ENCODE results near the gene ARID1B.

Gene ARID1B

DNA sequence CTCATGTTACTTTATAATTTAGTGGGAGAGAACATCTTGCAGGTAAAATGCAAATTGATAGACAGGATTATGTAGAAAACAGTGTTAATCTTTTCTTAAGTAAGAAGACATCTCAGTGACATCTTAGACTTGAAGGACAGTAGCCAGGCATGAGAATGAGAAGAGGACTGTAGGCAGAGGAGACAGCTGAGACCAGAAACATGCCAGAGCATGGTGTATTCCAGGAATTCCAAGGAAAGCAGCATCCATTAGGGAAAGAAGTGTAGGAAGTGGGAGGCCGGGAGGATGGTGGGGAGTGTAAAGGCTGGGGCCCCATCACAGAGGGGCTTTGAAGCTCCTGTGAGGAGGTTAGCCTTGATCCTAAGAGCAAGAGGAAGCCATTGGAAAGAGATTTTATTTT is 225.6 kb downstream of the ARID1B start:
- DNase-seq (ENCODE audit: low read depth), result no peak
- H3K36me3 ChIP-seq (ENCODE audit: control insufficient read depth, insufficient read depth, low read length, severe bottlenecking), result no peaks in the 10 kb centered on the region
- H3K9ac ChIP-seq (ENCODE audit: low read length), result no peak overlapping the region
- H3K9me3 ChIP-seq (ENCODE audit: control insufficient read depth, low read length), result no peaks in the 10 kb centered on the region
- H3K4me1 ChIP-seq (ENCODE audit: control insufficient read depth, insufficient read depth, low read length), result no peaks in the 10 kb centered on the region
- no peak overlapping the region for H3K4me3 ChIP-seq (ENCODE audit: low read length)
- H3K27me3 ChIP-seq (replicated peaks; ENCODE audit: control insufficient read depth, insufficient read depth, low read length), result no peaks in the 10 kb centered on the region

DNA sequence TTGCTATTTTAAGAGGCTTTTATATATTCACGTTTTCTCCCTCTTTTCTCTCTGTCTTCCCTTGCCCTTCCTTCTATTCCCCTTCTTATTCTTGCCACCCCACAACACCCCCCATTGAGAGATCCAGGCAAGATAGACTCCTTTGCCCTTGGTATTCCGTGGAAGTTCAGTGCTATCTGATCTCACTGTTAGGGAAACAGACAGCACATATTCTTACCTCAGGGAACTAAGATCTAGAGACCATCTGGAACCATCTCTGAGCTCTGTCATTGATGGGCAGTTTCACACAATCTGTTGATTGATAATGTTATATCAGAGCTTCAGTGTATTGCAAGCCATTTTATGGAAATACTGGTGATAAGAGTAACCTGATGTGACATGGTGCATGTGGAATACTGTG is 228.8 kb downstream of the ARID1B start:
- Histone ChIP-seq H3K4me1 (ENCODE audit: control insufficient read depth, insufficient read depth, low read length) (no peaks in the 10 kb centered on the region), H3K9ac (ENCODE audit: low read length) (no peak overlapping the region), H3K36me3 (ENCODE audit: control insufficient read depth, insufficient read depth, low read length, severe bottlenecking) (no peaks in the 10 kb centered on the region), H3K27me3 (replicated peaks; ENCODE audit: control insufficient read depth, insufficient read depth, low read length) (no peaks in the 10 kb centered on the region), H3K9me3 (ENCODE audit: control insufficient read depth, low read length) (no peaks in the 10 kb centered on the region), H3K4me3 (ENCODE audit: low read length) (no peak overlapping the region)
- DNase-seq (ENCODE audit: low read depth), result no peak

DNA sequence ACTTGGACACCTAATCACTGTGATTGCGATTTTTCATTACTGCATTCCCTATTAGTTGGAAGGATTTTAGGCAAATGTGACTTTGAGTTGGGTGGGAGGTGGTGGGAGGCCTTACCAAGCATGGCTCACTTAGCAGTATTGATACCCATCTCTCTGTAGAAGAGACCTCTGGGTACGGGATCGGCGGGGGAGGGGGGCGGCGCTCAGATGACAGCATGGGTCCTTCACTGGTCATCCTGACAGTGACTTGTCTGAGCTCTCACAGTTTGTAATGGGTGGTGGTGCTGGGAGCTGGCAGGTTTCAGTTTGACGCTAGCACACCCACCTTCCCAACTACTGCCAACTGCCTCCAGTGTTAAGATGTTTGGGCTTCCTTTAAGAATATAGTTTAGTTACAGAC is 231.4 kb downstream of the ARID1B start:
- Histone ChIP-seq H3K9ac (ENCODE audit: low read length) (no peak overlapping the region), H3K36me3 (ENCODE audit: control insufficient read depth, insufficient read depth, low read length, severe bottlenecking) (no peaks in the 10 kb centered on the region), H3K4me1 (ENCODE audit: control insufficient read depth, insufficient read depth, low read length) (no peaks in the 10 kb centered on the region), H3K4me3 (ENCODE audit: low read length) (no peak overlapping the region), H3K9me3 (ENCODE audit: control insufficient read depth, low read length) (no peaks in the 10 kb centered on the region), H3K27me3 (replicated peaks; ENCODE audit: control insufficient read depth, insufficient read depth, low read length) (no peaks in the 10 kb centered on the region)
- no peak for DNase-seq (ENCODE audit: low read depth)

DNA sequence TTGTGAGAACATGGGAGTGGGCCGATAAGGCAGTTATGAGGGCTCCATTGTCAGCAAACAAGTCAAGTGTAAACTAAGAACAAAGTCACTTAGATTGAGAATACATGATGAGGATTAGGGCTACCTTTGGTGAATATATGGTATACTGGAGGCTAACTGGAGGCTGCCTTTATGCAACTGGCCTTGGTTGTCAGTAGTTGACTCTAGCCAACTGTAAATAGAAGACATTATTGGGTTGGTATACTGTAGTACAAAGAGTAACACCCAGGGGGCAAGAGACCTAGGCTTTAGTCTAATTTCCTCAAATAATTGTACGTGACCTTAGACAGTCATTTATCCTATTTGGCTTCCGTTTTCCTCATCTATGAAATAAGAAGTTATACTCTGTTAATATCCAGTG is 235.2 kb downstream of the ARID1B start:
- no peak for DNase-seq (ENCODE audit: low read depth)
- Histone ChIP-seq H3K4me3 (ENCODE audit: low read length) (no peak overlapping the region), H3K36me3 (ENCODE audit: control insufficient read depth, insufficient read depth, low read length, severe bottlenecking) (no peaks in the 10 kb centered on the region), H3K9ac (ENCODE audit: low read length) (no peak overlapping the region), H3K4me1 (ENCODE audit: control insufficient read depth, insufficient read depth, low read length) (no peaks in the 10 kb centered on the region), H3K27me3 (replicated peaks; ENCODE audit: control insufficient read depth, insufficient read depth, low read length) (no peaks in the 10 kb centered on the region), H3K9me3 (ENCODE audit: control insufficient read depth, low read length) (no peaks in the 10 kb centered on the region)

GRCh38 chr6:157013649-157014304 is 236.6 kb downstream of the ARID1B start:
- Histone ChIP-seq H3K36me3 (ENCODE audit: control insufficient read depth, insufficient read depth, low read length, severe bottlenecking) (no peaks in the 10 kb centered on the region), H3K9me3 (ENCODE audit: control insufficient read depth, low read length) (no peaks in the 10 kb centered on the region), H3K9ac (ENCODE audit: low read length) (no peak overlapping the region), H3K4me3 (ENCODE audit: low read length) (no peak overlapping the region), H3K27me3 (replicated peaks; ENCODE audit: control insufficient read depth, insufficient read depth, low read length) (no peaks in the 10 kb centered on the region), H3K4me1 (ENCODE audit: control insufficient read depth, insufficient read depth, low read length) (no peaks in the 10 kb centered on the region)
- DNase-seq (ENCODE audit: low read depth), result no peak

DNA sequence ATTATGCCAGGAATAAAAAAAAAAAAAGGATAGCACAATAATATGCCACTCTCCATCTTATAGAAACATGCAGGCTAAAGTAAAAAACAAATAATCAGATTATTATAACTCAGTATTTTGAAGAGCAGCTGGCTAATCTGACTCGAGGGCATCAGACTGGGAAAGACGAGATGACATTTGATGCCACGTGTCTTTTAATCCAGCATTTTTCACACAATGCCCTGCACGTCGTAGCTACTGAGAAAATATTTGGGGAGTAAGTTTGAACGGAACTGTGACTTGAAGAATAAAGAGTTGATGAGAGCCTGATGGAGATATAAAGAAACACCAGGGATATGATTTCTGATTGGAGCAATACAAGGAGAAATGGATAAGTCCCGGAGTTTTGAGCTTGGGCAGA is 237.7 kb downstream of the ARID1B start:
- Histone ChIP-seq H3K9me3 (ENCODE audit: control insufficient read depth, low read length) (no peaks in the 10 kb centered on the region), H3K9ac (ENCODE audit: low read length) (no peak overlapping the region), H3K4me3 (ENCODE audit: low read length) (no peak overlapping the region)

GRCh38 chr6:157017022-157017421 is 239.8 kb downstream of the ARID1B start:
- Histone ChIP-seq H3K9me3 (ENCODE audit: control insufficient read depth, low read length) (no peaks in the 10 kb centered on the region), H3K27me3 (replicated peaks; ENCODE audit: control insufficient read depth, insufficient read depth, low read length) (no peaks in the 10 kb centered on the region), H3K4me3 (ENCODE audit: low read length) (no peak overlapping the region), H3K36me3 (ENCODE audit: control insufficient read depth, insufficient read depth, low read length, severe bottlenecking) (no peaks in the 10 kb centered on the region), H3K9ac (ENCODE audit: low read length) (no peak overlapping the region), H3K4me1 (ENCODE audit: control insufficient read depth, insufficient read depth, low read length) (no peaks in the 10 kb centered on the region)
- no peak for DNase-seq (ENCODE audit: low read depth)

More for the DNA sequence above, 237.7 kb downstream of the ARID1B start:
- H3K27me3 ChIP-seq (replicated peaks; ENCODE audit: control insufficient read depth, insufficient read depth, low read length), result no peaks in the 10 kb centered on the region
- no peaks in the 10 kb centered on the region for H3K36me3 ChIP-seq (ENCODE audit: control insufficient read depth, insufficient read depth, low read length, severe bottlenecking)
- no peaks in the 10 kb centered on the region for H3K4me1 ChIP-seq (ENCODE audit: control insufficient read depth, insufficient read depth, low read length)
- DNase-seq (ENCODE audit: low read depth), result no peak

- H3K4me1 ChIP-seq (ENCODE audit: control insufficient read depth, insufficient read depth, low read length), result peaks cover 6% of the 10 kb centered on the region
- no peaks in the 10 kb centered on the region for H3K36me3 ChIP-seq (ENCODE audit: control insufficient read depth, insufficient read depth, low read length, severe bottlenecking)
- no peak overlapping the region for H3K9ac ChIP-seq (ENCODE audit: low read length)
- no peaks in the 10 kb centered on the region for H3K27me3 ChIP-seq (replicated peaks; ENCODE audit: control insufficient read depth, insufficient read depth, low read length)
- no peak overlapping the region for H3K4me3 ChIP-seq (ENCODE audit: low read length)
- DNase-seq (ENCODE audit: low read depth), result no peak
- no peaks in the 10 kb centered on the region for H3K9me3 ChIP-seq (ENCODE audit: control insufficient read depth, low read length)
These were observed 240.7 kb downstream of the ARID1B start for GRCh38 chr6:157017861-157018260.

DNA sequence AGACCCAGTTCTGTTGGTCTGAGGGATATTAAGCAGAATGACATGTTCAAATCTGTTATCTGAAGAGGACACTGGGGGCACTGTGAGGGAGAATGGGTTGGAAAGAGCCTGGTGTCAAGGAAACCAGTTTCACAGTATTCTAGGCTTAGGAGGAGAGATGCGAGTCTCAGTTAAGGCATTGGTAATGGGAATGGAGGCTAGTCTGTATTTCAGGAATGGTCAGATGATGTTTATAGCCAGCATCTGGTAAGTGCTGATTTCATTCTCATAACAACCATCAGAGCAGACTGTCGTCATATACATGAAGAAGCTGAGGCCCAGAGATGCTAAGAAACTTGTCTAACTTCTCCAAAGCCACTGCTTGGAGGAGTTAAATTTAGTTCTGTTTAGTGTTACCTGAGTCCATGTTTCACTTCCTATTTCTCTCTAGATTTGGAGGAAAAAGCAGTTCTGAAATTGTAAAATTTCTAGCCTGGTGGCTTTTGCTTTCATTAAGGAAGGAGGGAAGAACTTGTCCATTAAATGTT is 242.0 kb downstream of the ARID1B start:
- H3K9me3 ChIP-seq (ENCODE audit: control insufficient read depth, low read length), result no peaks in the 10 kb centered on the region
- peaks cover 19% of the 10 kb centered on the region for H3K4me1 ChIP-seq (ENCODE audit: control insufficient read depth, insufficient read depth, low read length)
- DNase-seq (ENCODE audit: low read depth), result no peak
- H3K27me3 ChIP-seq (replicated peaks; ENCODE audit: control insufficient read depth, insufficient read depth, low read length), result no peaks in the 10 kb centered on the region
- H3K36me3 ChIP-seq (ENCODE audit: control insufficient read depth, insufficient read depth, low read length, severe bottlenecking), result no peaks in the 10 kb centered on the region
- H3K9ac ChIP-seq (ENCODE audit: low read length), result no peak overlapping the region
- no peak overlapping the region for H3K4me3 ChIP-seq (ENCODE audit: low read length)

- peak; percentile 34 for DNase-seq (ENCODE audit: low read depth)
- Histone ChIP-seq H3K27me3 (replicated peaks; ENCODE audit: control insufficient read depth, insufficient read depth, low read length) (no peaks in the 10 kb centered on the region), H3K9me3 (ENCODE audit: control insufficient read depth, low read length) (no peaks in the 10 kb centered on the region), H3K9ac (ENCODE audit: low read length) (peak overlapping the region; percentile 98), H3K4me3 (ENCODE audit: low read length) (no peak overlapping the region), H3K4me1 (ENCODE audit: control insufficient read depth, insufficient read depth, low read length) (peaks cover 21% of the 10 kb centered on the region), H3K36me3 (ENCODE audit: control insufficient read depth, insufficient read depth, low read length, severe bottlenecking) (no peaks in the 10 kb centered on the region)
These were observed 242.6 kb downstream of the ARID1B start for GRCh38 chr6:157019733-157020132.

DNA sequence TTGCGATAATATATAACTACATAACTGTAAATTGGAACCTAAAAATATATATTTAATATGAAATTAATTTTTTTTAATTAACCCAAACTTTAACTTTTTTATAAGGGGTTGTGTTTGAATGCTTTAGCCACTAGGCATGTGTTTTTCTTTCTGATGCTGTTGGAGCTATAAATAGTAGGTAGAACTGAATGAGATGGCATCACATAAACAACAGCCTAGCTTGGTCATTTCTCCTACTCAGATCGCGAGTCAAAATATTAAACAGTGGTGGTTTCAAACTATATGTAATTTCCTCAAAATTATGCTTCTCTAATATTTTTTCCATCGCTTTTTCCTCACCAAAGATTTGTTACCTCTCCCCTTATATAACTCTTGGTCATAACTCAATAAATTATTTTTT is 243.2 kb downstream of the ARID1B start:
- Histone ChIP-seq H3K36me3 (ENCODE audit: control insufficient read depth, insufficient read depth, low read length, severe bottlenecking) (no peaks in the 10 kb centered on the region), H3K4me3 (ENCODE audit: low read length) (peak overlapping the region; percentile 90), H3K27me3 (replicated peaks; ENCODE audit: control insufficient read depth, insufficient read depth, low read length) (no peaks in the 10 kb centered on the region), H3K9me3 (ENCODE audit: control insufficient read depth, low read length) (peaks cover 2% of the 10 kb centered on the region), H3K4me1 (ENCODE audit: control insufficient read depth, insufficient read depth, low read length) (peaks cover 21% of the 10 kb centered on the region), H3K9ac (ENCODE audit: low read length) (peak overlapping the region; percentile 98)
- DNase-seq (ENCODE audit: low read depth), result peak; percentile 62

GRCh38 chr6:157020881-157021343 is 243.7 kb downstream of the ARID1B start:
- Histone ChIP-seq H3K4me3 (ENCODE audit: low read length) (peak overlapping the region; percentile 90), H3K4me1 (ENCODE audit: control insufficient read depth, insufficient read depth, low read length) (peaks cover 21% of the 10 kb centered on the region)
- peak; percentile 81 for DNase-seq (ENCODE audit: low read depth)

More at GRCh38 chr6:157020881-157021343, 243.7 kb downstream of the ARID1B start:
- H3K36me3 ChIP-seq (ENCODE audit: control insufficient read depth, insufficient read depth, low read length, severe bottlenecking), result no peaks in the 10 kb centered on the region
- H3K9ac ChIP-seq (ENCODE audit: low read length), result peak overlapping the region; percentile 98
- H3K27me3 ChIP-seq (replicated peaks; ENCODE audit: control insufficient read depth, insufficient read depth, low read length), result no peaks in the 10 kb centered on the region
- peaks cover 6% of the 10 kb centered on the region for H3K9me3 ChIP-seq (ENCODE audit: control insufficient read depth, low read length)
